Mesangial cell (primary cell): Measurements from ENCODE around the gene FADS1. TPM values are rescaled to one million over a fixed set of nuclear protein-coding genes. Genes with fewer than 3 reads are reported as not detected.

Experiments
- total RNA-seq: library from RNA; depleted of rRNA; stranded (reverse); fragments of >200 nt; gene quantifications from 2 replicates; pipeline ENCODE4 v1.2.3, GENCODE V29; 2015

Gene FADS1
- 81.4 and 127 TPM in 2 replicates for total RNA-seq

GRCh38 chr11:61816736-61817455, at the start of gene FADS1:
FADS1 (minus strand) TSS chr11:61817003; CDS start chr11:61816929, 74 bp downstream.

DNA sequence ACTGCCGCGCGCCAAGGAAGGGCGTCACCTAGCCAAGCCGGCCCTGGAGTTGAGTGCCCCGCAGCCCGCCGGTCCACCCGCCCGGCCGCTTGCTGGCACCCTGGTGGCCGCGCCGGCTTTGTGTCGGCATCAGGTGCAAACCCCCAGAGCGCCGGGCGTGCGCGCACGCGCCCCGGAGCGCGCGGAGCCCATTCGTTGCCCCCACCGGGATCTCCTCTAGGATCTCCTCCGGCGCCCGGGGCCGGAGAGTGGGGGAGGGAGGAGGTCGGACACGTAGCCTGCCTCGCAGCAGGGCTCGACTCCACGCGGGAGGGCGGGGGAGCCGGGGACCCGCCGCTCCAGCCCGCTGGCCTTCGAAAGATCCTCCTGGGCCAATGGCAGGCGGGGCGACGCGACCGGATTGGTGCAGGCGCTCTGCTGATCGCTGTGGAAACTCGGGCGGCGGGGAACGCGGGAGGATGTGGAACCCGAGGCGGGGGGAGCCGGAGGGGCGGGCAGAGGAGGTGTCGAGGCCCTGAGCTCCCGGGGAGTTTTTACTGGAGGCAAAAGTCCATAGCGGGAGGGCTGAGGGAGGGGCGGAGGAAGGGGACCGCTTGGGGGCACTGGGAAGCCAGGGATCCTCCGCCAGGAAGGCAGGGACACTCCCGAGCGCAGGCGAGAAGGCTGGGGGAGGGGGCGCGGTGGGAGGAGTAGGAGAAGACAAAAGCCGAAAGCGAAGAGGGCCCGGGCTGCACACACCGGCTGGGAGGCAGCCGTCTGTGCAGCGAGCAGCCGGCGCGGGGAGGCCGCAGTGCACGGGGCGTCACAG, 11.0 kb upstream of the FADS1 start, which contains the start of gene FADS2:
Gene FADS2 (plus strand): TSS at position 730 of the 808 bp plus-strand sequence. CDS start 91 bp downstream, outside the sequence.

GRCh38 chr11:61792310-61793082, 24.3 kb downstream of the FADS1 start, which contains the start of the genes FEN1 and TMEM258:
FEN1 (plus strand) TSS chr11:61792911; CDS start chr11:61795362, 2,451 bp downstream.
TMEM258 (minus strand) TSS chr11:61792599; CDS start chr11:61792558, 41 bp downstream.

DNA sequence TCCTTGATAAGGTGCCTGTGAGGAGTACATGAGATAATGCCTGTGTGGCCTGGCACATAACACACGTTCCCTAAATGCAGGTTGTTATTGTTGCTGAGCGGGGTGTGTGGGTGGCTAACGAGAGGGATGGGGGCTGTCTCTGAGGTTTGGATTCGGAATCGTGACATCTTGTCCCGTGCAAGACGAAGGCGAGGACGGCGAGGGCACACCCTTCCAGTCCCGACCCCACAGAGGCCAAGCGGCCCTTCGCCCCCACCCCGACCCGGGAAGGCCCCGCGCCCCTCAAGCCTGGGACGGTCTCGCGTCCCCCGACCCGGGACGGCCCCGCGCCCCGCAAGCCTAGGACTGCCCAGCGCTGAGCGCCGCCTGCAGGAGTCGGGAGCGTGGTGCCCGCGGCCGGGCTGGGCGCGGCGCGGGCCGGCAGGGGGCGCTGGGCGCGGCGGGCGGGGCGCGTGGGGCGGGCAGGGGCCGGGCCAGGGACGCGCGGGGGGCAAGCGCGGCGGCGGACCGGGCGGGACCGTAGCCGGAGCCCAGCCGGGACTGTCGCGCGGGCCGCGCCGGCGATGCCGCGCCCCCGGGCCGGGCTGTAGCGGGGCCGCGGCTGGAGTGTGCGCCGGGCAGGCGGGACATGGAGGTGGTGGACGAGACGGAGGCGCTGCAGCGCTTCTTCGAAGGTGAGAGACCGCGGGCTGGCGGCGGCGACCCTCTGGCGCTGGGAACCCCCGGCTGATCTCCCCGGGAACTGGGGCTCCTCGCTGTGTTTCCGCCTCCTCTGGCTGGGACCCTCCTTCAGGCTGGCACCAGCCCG, 64.5 kb downstream of the FADS1 start, which contains the start of gene MYRF:
Gene MYRF (plus strand): TSS at position 520 of the 808 bp plus-strand sequence. CDS start 109 bp downstream, at position 629.

Other genes with a start within 250 kb of the FADS1 start
- 0.16 and 4.8 TPM in 2 replicates for gene SYT7, start 235.9 kb downstream of the FADS1 start, total RNA-seq
- 5.9 and 7.6 TPM in 2 replicates for gene DAGLA, start 136.6 kb downstream of the FADS1 start, total RNA-seq
- gene MYRF, start 64.4 kb downstream of the FADS1 start, total RNA-seq = 45.6 and 93.3 TPM in 2 replicates
- 57.2 and 62.7 TPM in 2 replicates for gene TMEM258, start 24.4 kb downstream of the FADS1 start, total RNA-seq
- gene FEN1, start 24.1 kb downstream of the FADS1 start, total RNA-seq = 10.8 and 66.5 TPM in 2 replicates
- 312 and 488 TPM in 2 replicates for gene FADS2, start 11.3 kb upstream of the FADS1 start, total RNA-seq
- 42.4 and 63.6 TPM in 2 replicates for gene FADS3, start 74.5 kb upstream of the FADS1 start, total RNA-seq
- gene RAB3IL1, start 100.6 kb upstream of the FADS1 start, total RNA-seq = 0.49 and 3.0 TPM in 2 replicates
- gene BEST1, start 133.3 kb upstream of the FADS1 start, total RNA-seq = under 0.01 and 0.51 TPM in 2 replicates
- gene FTH1, start 150.6 kb upstream of the FADS1 start, total RNA-seq = 544 and 1,080 TPM in 2 replicates